HG03571 (cell line): ENCODE measurements around the gene TLE2.
"Not testable (repeated sequence)": the region's sequence is repeated elsewhere in the genome, so short reads cannot be mapped to it uniquely, and the experiment has no call there.

Experiments
- ATAC-seq: cut with Tn5 transposase; IDR thresholded peaks from one replicate; pipeline ENCODE4 v1.9.1; 2021; ENCODE audit not compliant: unreplicated experiment

TLE2 gene

DNA sequence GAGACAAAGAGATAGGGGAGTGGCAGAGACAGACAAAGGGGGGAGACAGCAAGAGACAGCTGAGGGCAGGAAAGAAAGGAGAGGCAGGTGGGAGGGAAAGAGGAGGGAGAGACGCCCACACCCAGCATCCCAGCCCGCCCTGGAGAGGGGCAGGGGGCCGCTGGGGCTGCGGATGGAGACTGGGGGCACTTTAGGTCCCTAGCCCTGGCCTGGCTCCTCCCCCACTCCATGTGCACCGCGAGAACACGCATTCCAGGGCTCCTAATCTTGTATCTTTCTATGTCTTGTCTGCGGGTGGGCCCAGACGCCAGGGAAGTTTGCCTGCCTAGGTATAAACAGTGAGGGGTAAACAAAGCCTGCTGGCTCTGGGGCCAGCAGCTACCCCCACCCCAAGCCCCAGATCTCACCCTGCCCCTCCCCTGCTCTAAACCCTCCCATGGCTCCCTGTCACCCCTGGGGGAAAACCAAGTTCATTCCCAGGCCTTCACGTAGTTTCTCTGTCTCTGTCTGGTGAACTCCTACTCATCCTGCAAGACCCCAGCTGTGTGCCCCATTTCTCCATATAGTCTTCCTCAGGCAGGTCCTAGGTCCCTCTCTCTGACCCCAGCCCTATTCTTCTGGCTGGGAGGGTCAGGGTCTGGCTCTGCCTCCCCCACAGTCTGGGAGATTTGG is 27.5 kb upstream of the TLE2 start:
- ATAC-seq: no peak

DNA sequence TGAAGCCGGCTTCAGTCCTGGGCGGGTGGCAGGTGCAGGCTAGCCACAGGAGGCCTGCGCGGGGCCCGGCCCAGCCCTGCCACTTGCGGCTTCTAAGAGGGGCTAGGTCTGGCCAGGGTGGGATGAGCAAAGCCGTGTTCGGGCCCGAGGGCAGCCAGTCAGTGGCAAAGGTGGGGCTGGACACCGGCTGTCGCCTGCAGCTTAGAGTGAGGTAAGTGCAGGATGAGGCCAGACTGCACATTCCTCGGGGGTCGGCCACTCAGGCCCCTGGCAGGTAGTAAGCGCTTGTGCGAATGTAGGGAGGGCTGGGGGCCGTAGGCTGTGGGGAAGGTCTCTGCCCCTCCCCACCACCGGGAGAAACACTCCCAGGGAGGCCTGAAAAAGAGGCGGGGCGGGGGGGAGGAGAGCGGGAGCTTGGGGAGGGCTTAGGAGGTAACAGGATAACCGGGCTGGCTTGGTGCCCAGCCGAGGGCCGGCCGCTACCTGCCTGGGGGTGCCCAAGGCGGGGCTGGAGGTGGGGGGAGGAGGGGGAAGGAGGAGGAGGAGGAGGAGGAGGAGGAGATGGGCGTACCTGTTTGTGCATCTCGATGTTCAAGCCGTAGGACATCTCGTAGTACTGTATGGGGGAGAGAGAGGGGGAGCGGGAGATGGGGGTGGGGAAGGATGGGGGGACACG is 26.8 kb upstream of the TLE2 start:
- no peak for ATAC-seq

DNA sequence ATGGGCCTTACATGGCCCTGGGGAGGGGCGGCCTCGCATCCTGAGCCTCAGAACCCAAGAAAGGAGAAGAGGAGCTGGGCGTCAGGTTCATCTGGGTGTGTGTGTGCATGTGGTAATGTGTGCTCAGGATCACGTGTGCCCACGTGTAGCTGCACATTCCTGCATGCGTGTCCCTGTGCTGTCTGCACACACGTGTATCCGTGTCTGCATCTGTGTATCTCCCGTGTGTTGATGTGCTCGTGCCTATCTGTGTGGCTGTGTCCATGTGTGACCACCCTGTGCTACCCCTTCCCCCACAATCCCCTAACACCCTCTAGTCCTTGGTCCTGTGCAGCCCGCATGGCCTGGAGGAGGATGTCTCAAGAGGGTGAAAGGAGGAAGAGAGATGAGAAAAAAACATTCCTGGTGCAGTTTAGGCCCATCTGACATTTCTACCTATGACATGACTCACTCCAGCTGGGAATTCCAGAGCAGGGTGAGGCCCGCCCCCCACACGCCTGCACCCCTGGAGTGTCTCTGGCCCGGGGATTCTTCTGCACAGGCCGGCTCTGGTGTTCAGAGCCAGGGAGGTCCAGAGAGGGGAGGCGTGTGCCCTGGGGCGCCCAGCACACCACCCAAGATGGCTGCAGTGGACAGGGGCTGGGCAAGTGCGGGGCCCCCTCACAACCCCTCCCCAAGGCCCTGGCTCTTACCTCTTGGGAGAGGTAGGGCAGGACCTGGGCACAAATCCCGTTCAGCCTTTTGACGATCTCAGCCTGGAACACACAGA is 26.1 kb upstream of the TLE2 start:
- ATAC-seq: no peak

DNA sequence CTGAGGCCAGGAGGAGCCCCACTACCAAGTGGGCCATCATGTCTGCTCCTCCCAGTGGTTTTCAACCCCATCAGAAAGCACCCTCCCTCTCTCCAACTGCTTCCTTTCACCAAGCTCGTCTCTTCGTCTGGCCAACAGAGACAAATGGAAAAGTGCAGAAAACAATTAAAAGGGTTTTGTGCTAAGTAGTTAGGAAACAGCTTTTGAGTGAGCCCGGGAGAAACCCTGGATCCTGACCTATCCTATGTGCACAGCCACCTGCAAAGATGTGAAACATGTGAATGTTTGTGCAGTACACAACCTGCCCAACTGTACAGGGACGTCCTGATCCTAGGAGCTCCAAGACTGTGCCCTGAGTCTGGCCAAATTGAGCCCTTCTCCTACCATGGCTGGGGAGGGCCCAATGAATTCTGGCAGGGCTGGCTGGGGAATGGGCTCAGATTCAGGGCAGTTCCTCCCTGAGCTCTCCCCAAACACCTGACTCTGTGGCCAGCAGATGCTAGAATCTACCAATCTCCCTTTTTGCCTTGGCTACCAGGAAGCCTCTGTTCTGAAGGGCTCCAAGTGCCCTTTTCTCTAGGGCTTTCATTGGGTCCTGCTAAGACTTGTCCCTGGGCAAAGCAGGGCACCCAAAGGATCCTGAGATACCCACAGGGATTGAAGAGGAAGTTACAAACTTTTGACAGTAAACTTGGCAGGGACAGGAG is 25.3 kb upstream of the TLE2 start:
- ATAC-seq: no peak

DNA sequence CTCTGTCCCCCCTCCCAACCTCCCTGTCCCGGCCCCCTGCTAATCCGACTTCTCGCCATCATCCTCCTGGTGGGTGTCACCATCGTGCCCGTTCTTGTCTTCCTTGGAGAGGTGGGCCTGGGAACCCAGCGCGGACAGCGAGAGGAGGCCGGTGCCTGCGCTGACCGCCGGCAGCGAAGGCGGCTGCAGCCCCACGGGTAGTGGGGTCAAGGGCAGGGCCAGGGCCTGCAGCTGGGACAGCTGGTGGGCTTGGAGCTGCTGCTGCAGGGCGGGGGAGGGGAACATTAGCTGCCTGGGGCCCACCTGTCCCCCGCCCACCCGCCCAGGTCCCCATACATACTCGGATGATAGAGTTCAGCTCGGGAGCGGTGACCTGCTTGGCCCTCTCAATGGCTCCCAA is 24.7 kb upstream of the TLE2 start:
- ATAC-seq: no peak

DNA sequence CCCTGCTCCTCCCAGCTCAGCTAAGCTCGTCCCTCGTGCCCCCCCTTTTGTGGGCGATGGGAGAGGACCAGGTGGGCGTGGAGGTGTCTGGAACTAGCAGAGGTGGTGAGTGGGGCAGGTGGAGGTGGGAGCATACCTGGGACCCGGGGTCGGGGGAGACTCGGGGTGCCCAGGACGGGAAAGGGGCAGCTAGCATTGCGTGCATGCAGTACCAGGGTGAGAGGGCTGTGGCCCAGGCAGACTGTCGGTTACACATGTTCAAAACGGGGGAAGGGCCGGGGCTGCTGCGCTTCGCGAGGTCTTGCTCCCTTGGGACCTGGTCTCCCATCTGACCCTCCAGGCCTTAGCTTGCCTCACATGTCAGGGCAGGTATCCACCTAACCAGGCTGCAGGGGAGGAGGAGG is 24.1 kb upstream of the TLE2 start:
- no peak for ATAC-seq

DNA sequence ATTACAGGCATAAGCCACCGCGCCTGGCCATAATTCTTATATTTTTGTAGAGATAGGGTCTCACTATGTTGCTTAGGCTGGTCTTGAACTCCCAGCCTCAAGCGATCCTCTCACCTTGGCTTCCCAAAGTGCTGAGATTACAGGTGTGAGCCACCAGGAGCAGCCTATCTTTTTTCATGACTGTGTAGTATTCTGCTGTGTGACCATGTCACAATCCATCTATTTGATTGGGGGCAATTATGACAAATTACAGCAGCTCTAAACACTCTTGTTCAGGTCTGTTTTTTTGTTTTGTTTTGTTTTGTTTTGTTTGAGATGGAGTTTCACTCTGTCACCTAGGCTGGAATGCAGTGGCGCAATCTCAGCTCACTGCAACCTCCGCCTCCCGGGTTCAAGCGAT is 20.9 kb upstream of the TLE2 start:
- not testable (repeated sequence) for ATAC-seq

DNA sequence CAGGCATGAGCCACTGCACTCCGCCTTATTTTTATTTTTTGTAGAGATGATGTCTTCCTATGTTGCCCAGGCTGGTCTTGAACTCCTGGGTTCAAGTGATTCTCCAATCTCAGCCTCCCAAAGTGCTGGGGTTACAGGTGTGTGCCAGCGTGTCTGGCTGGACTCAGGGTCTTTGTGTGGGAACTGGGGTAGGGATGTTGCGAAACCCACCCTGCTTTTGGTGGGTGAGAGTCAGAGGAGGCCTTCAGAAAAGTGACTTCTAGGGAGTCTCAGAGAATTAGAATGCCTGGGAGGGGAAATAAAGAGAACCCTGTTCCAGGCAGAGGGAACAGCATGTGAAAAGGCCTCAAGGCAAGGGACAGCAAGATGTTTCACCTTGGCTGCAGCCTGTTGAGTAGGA is 20.0 kb upstream of the TLE2 start:
- ATAC-seq: no peak

DNA sequence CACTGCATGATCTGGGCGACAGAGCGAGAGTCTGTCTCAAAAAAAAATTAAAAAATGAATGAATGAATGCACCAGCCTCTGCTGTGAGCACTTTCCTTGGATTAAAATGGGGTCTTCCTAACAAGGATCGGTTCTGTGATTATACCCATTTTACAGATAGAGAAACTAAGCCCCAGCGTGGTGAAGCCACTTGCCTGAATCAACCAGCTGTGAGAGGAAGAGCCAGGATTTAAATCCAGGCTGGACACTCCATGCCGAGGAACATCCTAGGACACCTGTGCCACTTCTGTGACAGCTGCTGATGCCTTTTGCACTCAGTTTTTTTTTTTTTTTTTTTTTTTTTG is 19.1 kb upstream of the TLE2 start:
- no peak for ATAC-seq

DNA sequence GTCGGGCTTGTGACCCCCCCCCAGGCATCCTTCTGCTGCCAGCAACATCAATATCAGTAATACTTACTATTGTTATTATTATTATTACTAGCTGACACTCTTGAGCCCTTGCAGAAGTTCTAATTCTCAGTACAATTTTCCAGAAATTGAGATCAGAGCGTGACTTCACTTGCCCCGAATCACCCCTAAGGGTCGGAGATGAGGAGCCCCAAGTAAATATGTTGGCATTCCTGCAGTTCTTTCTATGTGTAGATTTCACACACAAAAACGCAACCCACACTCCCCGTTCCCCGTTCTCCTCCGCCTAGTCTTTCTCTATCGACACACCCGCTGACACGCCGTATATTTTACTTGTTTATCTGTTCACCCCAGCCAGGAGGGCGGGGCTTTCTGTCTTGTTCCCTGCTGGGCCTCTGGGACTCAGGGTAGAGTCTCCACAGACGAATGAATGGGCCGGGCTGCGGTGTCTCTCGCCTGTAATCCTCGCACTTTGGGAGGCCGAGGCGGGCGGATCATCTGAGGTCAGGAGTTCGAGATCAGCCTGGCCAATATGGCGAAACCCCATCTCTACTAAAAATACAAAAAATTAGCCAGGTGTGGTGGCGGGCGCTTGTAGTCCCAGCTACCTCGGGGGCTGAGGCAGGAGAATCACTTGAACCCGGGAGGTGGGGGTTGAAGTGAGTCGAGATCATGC is 18.6 kb upstream of the TLE2 start:
- ATAC-seq: no peak

DNA sequence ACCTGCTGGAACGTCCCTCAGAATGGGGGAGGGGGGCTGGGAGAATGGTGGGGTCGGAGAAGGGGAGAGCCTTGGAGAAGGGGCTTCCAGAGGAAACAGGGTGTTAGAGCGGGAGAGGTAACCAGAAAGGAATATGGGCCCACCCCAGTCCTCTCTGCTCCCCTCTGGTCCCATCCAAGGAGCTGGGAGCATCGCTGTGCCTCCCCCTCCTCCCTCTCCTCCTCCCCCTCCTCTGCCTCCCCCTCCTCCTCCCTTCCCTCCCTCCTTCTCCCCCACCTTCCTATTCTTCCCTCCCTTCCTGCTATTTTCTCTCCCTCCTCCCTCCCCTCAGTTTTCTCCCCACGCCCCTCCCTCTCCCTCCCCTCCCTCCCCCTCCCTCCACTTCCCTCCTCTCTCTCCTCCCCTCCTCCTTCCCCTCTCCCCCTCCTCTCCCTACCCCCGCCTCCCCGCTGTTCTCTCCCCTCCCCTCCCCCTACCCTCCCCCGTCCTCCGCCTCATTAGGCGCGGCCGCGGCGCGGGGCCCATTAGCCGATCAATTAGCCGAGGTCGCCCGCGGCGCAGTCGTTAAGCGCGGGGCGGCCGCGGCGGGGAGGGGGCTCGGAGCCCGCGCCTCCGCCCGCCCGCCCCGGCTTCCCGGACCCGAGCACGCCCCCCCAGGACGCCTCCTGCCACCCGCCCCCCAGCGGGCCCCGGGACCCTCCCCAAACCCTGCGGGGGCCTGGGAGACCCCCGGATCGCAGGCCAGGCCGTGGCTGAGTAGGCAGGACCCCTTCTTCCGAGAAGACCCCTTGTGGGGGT is 17.8 kb upstream of the TLE2 start:
- no peak for ATAC-seq

DNA sequence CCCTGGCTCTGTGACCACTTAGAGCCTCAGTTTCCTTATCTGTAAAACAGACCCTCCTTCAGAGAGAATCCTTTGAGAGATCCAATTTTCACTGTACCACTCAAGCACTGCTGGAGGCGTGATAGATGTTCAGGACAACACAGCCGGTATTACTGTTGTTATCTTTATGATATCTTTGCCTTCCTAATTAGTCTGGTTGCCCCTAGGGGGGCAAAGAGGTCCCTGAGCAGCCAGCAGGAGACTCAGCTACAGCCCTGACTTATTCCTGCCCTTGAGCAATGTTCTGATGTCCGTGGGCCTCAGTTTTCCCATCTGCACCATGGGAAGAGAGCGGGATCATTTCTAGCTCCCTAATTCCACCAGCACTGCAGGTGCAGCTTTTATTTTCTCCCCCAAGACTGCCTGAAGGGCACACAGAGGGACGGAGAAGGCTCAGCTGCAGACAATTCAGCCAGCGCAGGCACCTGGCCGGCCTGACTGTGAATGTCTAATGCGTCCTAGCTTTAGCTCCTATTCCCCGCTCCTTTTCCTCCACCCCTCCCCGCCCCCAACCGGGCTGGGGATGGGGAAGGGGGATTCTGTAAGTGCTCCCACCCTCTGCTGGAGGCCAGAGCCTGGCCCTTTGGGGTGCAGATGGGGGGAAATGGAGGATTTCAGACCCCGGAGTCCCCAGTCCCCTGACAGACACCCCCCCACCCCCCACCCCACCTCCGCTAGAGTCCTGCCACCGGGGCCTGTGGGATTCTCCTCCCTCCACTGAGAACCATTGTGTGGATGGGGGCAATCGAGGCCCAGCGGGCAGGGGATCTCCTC is 17.0 kb upstream of the TLE2 start:
- no peak for ATAC-seq

DNA sequence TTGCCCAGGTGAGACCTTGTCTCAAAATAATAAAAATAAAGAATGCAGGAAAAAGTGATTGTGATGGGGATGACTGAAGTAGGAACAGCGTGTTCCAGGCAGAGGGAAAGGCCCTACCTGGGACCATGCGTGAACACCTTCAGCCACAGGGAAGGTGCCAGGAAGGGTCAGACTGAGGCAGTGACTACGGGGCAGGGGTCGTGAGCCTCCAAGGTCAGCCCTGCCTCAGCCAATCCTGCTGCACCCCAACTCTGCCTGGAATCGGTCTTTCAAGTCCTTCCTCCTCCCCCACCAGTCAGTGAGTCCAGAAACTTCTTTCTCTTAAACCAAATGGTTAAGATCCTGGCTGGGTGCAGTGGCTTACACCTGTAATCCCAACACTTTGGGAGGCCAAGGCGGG is 16.1 kb upstream of the TLE2 start:
- no peak for ATAC-seq

DNA sequence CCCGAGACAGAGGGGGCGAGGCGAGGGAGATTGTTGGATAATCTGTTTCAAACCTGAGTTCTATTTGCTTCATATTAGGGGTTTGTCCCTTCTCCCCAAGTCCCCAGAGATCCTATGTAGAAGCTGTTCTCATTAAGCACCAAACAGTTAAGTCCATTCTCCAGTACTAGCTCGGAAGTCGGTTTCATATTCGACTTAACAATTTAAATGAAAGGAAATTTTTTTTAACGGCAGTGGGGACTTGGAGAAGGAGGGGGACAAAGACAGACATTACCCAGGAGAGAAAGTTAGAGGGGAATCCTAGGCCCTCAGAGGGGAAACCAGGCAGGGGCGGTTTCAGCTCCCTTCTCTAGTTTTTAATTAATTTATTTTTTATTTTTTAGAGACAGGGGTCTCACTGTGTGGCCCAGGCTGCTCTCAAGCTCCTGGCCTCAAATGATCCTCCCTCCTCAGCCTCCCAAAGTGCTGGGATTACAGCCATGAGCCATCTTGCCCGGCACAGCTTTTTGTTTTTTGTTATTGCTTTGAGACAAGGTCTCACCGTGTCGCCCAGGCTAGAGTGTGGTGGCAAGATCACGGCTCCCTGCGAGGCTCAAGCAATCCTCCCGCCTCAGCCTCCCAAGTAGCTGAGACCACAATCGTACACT is 13.7 kb upstream of the TLE2 start:
- ATAC-seq: no peak

DNA sequence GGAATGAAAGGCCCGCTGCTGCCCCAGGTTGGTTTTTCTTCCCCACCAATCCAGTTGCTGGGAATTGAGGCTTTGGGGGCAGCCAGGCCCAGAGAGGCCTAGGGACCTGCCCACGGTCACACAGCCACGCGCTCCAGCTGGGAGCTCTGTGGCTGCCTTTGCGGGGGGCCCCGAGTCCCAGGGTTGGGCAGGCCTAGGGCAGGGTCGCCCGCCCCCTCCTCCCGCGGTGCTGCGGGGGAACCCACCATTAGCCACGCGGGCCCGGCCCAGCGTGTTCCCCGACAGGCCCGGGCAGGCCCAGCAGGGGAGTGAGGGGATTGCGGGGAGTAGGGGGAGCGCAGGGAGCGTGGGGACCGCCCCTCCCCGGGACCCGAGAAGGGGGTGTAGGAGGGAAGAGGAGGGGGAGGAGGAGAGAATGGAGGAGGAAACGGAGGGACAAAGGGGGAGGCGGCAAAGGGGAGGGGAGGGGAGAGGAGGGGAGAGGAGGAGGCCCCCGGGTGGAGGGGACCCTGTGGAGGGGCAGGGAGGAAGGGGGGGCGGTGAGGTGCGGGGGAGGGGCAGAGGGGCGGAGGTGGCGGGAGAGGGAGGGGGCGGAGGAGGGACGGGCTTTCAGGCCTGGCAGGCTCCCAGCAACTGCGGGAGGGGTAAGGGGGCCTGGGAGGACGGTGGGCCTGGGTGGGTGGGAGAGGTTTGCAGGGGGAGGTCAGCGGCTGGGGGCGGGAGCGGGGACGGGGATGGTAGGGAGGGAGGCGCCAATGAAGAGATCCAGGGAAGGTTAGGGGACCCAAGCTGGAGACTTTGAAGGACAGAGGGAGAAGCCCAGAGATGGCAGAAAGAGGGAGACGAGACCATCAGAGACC is 12.9 kb upstream of the TLE2 start:
- no peak for ATAC-seq

DNA sequence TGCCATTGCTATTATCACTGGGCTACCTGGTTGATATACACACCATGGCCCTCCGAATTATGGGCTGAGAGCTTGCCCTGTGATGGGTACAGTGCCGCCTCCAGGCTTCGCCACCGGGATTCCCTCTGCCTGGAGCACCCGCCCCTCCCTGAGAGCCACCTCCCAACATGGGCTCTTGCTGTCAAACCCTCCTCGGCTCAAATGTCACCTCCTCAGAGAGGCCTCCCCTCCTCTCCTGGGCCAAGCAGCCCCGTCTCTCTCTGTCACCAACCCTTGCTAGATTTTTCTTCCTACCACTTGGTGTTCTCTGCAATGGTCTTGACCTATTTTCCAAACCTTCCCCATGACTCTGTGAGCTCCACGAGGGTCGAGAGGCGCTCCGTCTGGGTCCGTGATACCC is 12.2 kb upstream of the TLE2 start:
- ATAC-seq: no peak

DNA sequence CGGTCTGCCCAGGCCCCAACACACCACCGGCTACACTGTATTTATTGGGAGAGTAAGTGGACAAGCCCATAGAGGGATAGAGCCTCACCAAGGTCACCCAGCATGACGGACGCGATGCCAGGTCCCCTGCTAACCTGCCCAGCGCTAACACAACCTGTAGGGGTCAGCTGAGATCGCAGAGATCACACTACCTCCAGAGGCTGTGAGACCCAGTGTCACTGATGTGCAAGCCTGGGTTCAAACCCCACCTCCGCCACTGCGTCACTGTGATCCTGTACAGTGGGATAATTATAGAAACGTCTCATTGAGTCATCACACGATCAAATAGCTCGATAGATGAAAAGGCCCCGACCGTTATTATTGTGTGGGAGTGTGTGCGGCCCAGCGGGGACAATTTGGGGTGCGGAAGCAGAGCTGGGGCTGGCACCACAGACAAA is 10.6 kb upstream of the TLE2 start:
- no peak for ATAC-seq

DNA sequence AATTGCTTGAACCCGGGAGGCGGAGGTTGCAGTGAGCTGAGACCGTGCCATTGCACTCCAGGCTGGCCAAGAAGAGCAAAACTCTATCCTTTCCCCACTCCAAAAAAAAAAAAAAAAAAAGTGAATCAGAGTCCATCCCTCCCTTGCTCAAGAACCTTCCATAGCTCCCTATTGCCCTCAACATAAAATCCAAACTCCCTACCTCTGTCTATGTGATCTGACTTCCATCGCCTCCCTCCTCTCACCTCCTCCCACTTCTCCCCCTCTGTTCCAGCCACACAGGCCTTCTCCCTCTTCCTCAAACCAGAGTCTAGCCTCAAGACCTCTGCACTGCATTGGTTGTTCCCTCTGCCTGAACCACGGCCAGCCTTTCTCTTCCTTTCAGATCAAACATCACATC is 10.0 kb upstream of the TLE2 start:
- no peak for ATAC-seq
